Tibial nerve (tissue), 4 donors: ENCODE measurements around the gene CRYZL1. TPM values are rescaled to one million over a fixed set of nuclear protein-coding genes. Genes with fewer than 3 reads are reported as not detected.

Experiments used
- DNase-seq, 2 donors: peaks; one replicate each; pipeline ENCODE4 v3.0.0-alpha.2; 2019; ENCODE audit warnings: low spot score in 2 of 2
- H3K27ac ChIP-seq, 4 donors: fragments of 200-600 bp; sonication (generic) in 3 of 4; one replicate each; pipeline ENCODE4 v1.5.1; 2017 to 2019; ENCODE audit warnings: mild to moderate bottlenecking in 1 of 4
- H3K27me3 ChIP-seq, 2 donors: fragments of 200-600 bp; sonication (generic) in 1 of 2; one replicate each; pipeline versions ENCODE4 v1.5.1 to v1.6.0; 2017 to 2019
- H3K36me3 ChIP-seq, 3 donors: fragments of 200-600 bp; sonication (generic); one replicate each; pipeline ENCODE4 v1.5.1; 2018 to 2019
- H3K4me1 ChIP-seq, 4 donors: fragments of 200-600 bp; sonication (generic) in 3 of 4; one replicate each; pipeline ENCODE4 v1.5.1; 2017 to 2019
- H3K4me3 ChIP-seq, 4 donors: fragments of 200-600 bp; sonication (generic) in 3 of 4; one replicate each; pipeline ENCODE4 v1.5.1; 2017 to 2019; ENCODE audit warnings: mild to moderate bottlenecking in 1 of 4, moderate library complexity in 1 of 4
- H3K9me3 ChIP-seq, 4 donors: fragments of 200-600 bp; sonication (generic) in 3 of 4; one replicate each; pipeline ENCODE4 v1.5.1; 2017 to 2019
- EP300 ChIP-seq, 2 donors: sonication (generic); formaldehyde crosslinking; IDR thresholded peaks; one replicate each; pipeline ENCODE4 v1.6.1; 2017; ENCODE audit warnings: antibody characterized with exemption in 2 of 2, mild to moderate bottlenecking in 1 of 2
- POLR2A ChIP-seq, 2 donors: fragments of 450-650 bp; IDR thresholded peaks; one replicate each; pipeline ENCODE4 v1.6.1; 2017; ENCODE audit warnings: antibody characterized with exemption in 2 of 2, mild to moderate bottlenecking in 2 of 2, moderate library complexity in 2 of 2
- WGBS, 2 donors: methylation state at CpG; one replicate each; pipeline ENCODE4 v1.1.5; 2018; 5-methylcytosine and 5-hydroxymethylcytosine counted together
- total RNA-seq, 4 donors: library from RNA; depleted of rRNA; stranded (reverse); fragments of >200 nt; gene quantifications; one replicate each; pipeline ENCODE4 v1.1.0, GENCODE V29; 2016
- TF ChIP-seq, protein P1 (sequence below), 5 experiments: fragments of 200-600 bp in 3 of 5; fragments of 450-650 bp in 2 of 5; sonication (generic) in 3 of 5; IDR thresholded peaks; one replicate each; pipeline ENCODE4 v1.5.1; 2016 to 2019; ENCODE audit warnings: antibody characterized with exemption in 5 of 5, mild to moderate bottlenecking in 3 of 5, moderate library complexity in 2 of 5

CRYZL1 gene
- total RNA-seq, 4 donors from 2014 or later: 48.8 to 94.4 (median 74.8) TPM

DNA sequence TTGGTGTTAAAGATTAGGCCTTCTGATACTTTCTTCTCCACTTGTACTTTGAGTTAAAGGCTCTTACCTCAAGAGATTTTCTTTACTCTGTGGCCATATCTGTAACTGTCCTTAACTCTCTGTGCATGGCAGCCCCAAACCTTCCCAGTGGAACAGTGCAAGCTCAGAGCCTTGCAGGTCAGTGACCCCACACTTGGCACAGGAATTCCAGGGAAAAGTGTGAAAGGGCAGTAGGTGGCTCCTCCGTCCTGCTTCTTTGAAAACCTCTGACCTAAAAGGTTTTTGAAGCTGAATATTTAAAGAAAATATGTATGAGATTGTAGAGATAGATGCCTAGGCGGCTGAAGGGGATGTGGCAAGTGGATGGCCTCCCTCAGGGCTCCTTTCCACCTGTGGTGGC lies 27.1 kb upstream of the CRYZL1 start:
- Histone ChIP-seq H3K27me3 (no peaks in the 10 kb centered on the region), H3K36me3 (no peaks in the 10 kb centered on the region), H3K4me1 (peaks cover 0 to 52% (median 7%) of the 10 kb centered on the region in 4 donors), H3K4me3 (no peak overlapping the region), H3K27ac (no peak overlapping the region), H3K9me3 (no peaks in the 10 kb centered on the region)
- no peak for TF ChIP-seq EP300 (IDR thresholded peaks at IDR 0.05)
- no peak for DNase-seq
- WGBS, 2 donors: 80 to 85% methylated on average over 2 of the region's 2 CpGs

DNA sequence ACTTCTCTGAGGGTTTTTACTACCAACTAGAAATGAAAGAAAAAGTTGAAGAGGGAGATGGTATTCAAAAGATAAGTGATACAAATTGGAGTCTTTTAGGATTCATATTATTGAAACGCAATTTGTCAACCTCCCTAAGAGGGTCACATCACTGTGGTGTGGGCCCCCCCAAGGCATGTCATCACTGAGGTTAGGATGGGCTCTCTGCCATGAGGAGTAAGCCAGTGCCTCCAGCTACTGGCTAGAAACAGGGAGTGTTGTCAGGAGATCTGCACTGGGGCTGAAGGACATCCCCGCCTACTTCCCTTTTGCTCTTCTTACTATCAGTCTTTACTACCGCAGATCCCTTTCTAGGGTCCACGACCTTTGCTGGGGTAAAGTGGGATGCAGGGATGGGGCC lies 26.6 kb upstream of the CRYZL1 start:
- no peak overlapping the region for H3K4me3 ChIP-seq
- peaks cover 0 to 48% (median 6%) of the 10 kb centered on the region in 4 donors for H3K4me1 ChIP-seq
- TF ChIP-seq, protein P1, sequence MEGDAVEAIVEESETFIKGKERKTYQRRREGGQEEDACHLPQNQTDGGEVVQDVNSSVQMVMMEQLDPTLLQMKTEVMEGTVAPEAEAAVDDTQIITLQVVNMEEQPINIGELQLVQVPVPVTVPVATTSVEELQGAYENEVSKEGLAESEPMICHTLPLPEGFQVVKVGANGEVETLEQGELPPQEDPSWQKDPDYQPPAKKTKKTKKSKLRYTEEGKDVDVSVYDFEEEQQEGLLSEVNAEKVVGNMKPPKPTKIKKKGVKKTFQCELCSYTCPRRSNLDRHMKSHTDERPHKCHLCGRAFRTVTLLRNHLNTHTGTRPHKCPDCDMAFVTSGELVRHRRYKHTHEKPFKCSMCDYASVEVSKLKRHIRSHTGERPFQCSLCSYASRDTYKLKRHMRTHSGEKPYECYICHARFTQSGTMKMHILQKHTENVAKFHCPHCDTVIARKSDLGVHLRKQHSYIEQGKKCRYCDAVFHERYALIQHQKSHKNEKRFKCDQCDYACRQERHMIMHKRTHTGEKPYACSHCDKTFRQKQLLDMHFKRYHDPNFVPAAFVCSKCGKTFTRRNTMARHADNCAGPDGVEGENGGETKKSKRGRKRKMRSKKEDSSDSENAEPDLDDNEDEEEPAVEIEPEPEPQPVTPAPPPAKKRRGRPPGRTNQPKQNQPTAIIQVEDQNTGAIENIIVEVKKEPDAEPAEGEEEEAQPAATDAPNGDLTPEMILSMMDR (IDR thresholded peaks at IDR 0.05): no peak
- TF ChIP-seq POLR2A (IDR thresholded peaks at IDR 0.05): no peak
- no peak for TF ChIP-seq EP300 (IDR thresholded peaks at IDR 0.05)
- H3K27me3 ChIP-seq: no peaks in the 10 kb centered on the region
- no peak for DNase-seq
- no peaks in the 10 kb centered on the region for H3K36me3 ChIP-seq
- no peak overlapping the region for H3K27ac ChIP-seq
- WGBS, 2 donors: 51 to 69% methylated on average over 4 of the region's 4 CpGs
- H3K9me3 ChIP-seq: no peaks in the 10 kb centered on the region

DNA sequence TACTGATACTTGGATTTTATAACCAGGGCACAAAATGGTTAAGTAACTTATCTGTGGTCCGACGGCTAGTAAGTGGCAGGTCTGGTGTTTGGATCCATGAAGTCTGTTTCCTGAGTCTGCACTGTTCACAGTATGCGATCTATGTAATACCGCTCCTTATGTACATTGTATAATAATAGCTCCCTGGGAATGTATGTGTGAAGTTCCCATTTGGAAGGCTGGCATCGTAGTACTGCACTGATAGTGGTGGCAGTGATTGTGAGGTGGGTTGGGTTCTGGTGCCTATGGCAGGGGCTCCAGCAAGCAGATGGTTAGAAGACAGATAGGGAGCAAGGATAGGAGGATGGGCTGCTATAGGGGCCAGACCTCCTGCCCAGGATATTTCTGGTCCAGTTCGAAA lies 26.1 kb upstream of the CRYZL1 start:
- DNase-seq: no peak
- no peaks in the 10 kb centered on the region for H3K9me3 ChIP-seq
- peaks cover 0 to 42% (median 6%) of the 10 kb centered on the region in 4 donors for H3K4me1 ChIP-seq
- H3K4me3 ChIP-seq: no peak overlapping the region
- H3K27me3 ChIP-seq: no peaks in the 10 kb centered on the region
- H3K36me3 ChIP-seq: no peaks in the 10 kb centered on the region
- 70 to 78% methylated on average over 6 of the region's 6 CpGs for WGBS, 2 donors
- no peak for TF ChIP-seq EP300 (IDR thresholded peaks at IDR 0.05)
- no peak overlapping the region for H3K27ac ChIP-seq

DNA sequence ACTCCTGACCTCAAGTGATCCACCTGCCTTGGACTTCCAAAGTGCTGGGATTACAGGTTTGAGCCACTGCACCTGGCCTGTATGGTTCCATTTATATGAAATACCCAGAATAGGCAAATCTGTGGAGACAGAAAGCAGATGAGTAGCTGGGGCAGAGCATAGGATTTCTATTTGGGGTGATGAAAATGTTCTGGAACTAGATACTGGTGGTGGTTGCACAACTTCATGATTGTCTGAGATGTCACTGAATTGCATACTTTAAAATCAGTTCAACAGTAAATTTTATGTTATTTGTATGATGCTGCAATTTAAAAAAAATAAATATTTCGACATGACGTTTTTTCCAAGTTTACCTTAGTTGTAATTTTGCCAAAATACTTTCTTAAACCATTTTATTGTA lies 24.6 kb upstream of the CRYZL1 start:
- no peaks in the 10 kb centered on the region for H3K36me3 ChIP-seq
- no peak for DNase-seq
- TF ChIP-seq EP300 (IDR thresholded peaks at IDR 0.05) (no peak), POLR2A (IDR thresholded peaks at IDR 0.05) (no peak)
- TF ChIP-seq, protein P1 (IDR thresholded peaks at IDR 0.05): no peak
- H3K9me3 ChIP-seq: no peaks in the 10 kb centered on the region
- no peaks in the 10 kb centered on the region for H3K27me3 ChIP-seq
- WGBS, 2 donors: 78 to 79% methylated on average over 2 of the region's 2 CpGs
- H3K4me1 ChIP-seq: peaks cover 0 to 44% (median 6%) of the 10 kb centered on the region in 4 donors
- H3K27ac ChIP-seq: no peak overlapping the region
- H3K4me3 ChIP-seq: no peak overlapping the region

DNA sequence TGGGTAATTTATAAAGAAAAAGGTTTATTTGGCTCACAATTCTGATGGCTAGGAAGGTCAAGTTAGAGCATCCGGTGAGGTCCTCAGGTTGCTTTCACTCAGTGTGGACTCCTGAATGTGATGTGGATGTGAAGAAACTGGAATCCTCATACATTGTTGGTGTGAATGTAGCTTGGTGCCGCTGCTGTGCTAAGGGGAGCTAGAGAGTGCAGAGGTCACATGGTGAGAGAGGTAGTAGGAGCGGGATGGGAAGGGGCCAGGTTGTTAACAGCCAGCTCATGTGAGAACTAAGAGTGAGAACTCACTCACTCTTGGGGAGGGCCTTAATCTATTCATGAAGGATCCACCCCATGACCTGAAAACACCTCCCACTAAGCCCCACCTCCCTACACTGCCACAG lies 22.6 kb upstream of the CRYZL1 start:
- peaks cover 0 to 56% (median 9%) of the 10 kb centered on the region in 4 donors for H3K4me1 ChIP-seq
- no peaks in the 10 kb centered on the region for H3K9me3 ChIP-seq
- 95 to 98% methylated on average over 3 of the region's 3 CpGs for WGBS, 2 donors
- H3K27me3 ChIP-seq: no peaks in the 10 kb centered on the region
- no peak for DNase-seq
- H3K4me3 ChIP-seq: no peak overlapping the region
- H3K27ac ChIP-seq: no peak overlapping the region
- no peaks in the 10 kb centered on the region for H3K36me3 ChIP-seq
- TF ChIP-seq EP300 (IDR thresholded peaks at IDR 0.05): no peak
- TF ChIP-seq, protein P1 (IDR thresholded peaks at IDR 0.05): no peak

DNA sequence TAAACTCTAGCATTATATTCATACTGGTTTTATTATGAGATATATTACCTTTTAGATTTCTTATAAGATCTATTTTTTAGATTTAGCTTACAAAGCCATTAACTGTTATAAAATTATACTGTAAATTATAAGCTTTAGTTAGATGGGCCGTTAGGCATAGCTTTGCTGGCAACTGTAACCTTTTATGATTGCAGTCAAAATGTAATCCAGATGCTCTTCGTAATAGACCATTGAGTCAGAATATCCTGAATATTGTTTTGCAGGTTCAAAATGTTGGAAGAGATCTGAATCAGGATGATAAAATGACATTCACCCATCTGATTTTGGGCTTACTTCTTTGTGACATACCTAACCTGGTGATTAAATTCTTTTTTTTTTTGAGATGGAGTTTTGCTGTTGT lies 21.7 kb upstream of the CRYZL1 start:
- TF ChIP-seq POLR2A (IDR thresholded peaks at IDR 0.05): no peak
- TF ChIP-seq EP300 (IDR thresholded peaks at IDR 0.05): no peak
- no peak for DNase-seq
- Histone ChIP-seq H3K27me3 (no peaks in the 10 kb centered on the region), H3K36me3 (no peaks in the 10 kb centered on the region), H3K27ac (no peak overlapping the region), H3K4me3 (no peak overlapping the region), H3K9me3 (no peaks in the 10 kb centered on the region), H3K4me1 (peaks cover 0 to 54% (median 9%) of the 10 kb centered on the region in 4 donors)
- WGBS, 2 donors: 67 to 78% methylated on average over 2 of the region's 2 CpGs

DNA sequence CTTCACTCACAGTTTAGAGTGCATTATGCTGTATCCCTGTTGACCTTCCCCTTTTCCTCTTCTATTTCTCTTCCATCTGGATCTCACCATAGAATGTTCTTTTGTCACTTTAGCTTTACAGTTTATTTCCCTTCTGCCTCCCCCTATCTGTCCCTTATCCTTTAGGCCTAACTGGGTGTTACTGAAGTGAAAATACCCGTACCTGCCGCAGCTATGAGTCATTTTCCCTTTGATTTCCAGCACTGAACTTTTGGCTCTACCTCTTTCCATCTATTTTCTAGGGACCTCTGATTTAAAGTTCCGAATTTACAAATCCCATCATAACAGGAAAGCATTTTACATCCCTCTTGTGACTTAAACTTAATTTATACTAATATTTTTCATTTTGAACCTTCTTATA lies 20.5 kb upstream of the CRYZL1 start:
- TF ChIP-seq, protein P1 (IDR thresholded peaks at IDR 0.05): no peak
- no peak for TF ChIP-seq EP300 (IDR thresholded peaks at IDR 0.05)
- TF ChIP-seq POLR2A (IDR thresholded peaks at IDR 0.05): no peak
- H3K27ac ChIP-seq: no peak overlapping the region
- no peak for DNase-seq
- no peaks in the 10 kb centered on the region for H3K9me3 ChIP-seq
- H3K27me3 ChIP-seq: no peaks in the 10 kb centered on the region
- H3K4me1 ChIP-seq: peaks cover 0 to 53% (median 12%) of the 10 kb centered on the region in 4 donors
- no peaks in the 10 kb centered on the region for H3K36me3 ChIP-seq
- no peak overlapping the region for H3K4me3 ChIP-seq
- WGBS, 2 donors: 91 to 92% methylated on average over 3 of the region's 3 CpGs
